ENCODE data around the gene TMEM141.
"Not testable (repeated sequence)": the region's sequence is repeated elsewhere in the genome, so short reads cannot be mapped to it uniquely, and the experiment has no call there.

The TMEM141 gene

GRCh38 chr9:136831002-136831719, 40.0 kb downstream of the TMEM141 start:
- peaks cover 0 to 81% (median 62%) of the 10 kb centered on the region in 5 donors for H3K36me3 ChIP-seq (ENCODE audit: control insufficient read depth in 5 of 5, insufficient read depth in 5 of 5, low read length in 5 of 5)
- no peaks in the 10 kb centered on the region for H3K9me3 ChIP-seq (ENCODE audit: control insufficient read depth in 5 of 5, low read length in 5 of 5)
- no peaks in the 10 kb centered on the region for H3K4me1 ChIP-seq (ENCODE audit: control insufficient read depth in 5 of 5, insufficient read depth in 5 of 5, low read length in 5 of 5)
- no peak overlapping the region for H3K9ac ChIP-seq (ENCODE audit: low read length in 5 of 5)
- no peaks in the 10 kb centered on the region for H3K27me3 ChIP-seq (ENCODE audit: control insufficient read depth in 5 of 5, insufficient read depth in 4 of 5, low read length in 5 of 5)
- H3K27ac ChIP-seq (ENCODE audit: low read depth, low read length): no peak overlapping the region
- H3K4me3 ChIP-seq (ENCODE audit: low read depth in 1 of 5, low read length in 5 of 5): no peak overlapping the region

GRCh38 chr9:136831720-136832104, 40.6 kb downstream of the TMEM141 start:
- H3K27ac ChIP-seq (ENCODE audit: low read depth, low read length): no peak overlapping the region
- no peaks in the 10 kb centered on the region for H3K9me3 ChIP-seq (ENCODE audit: control insufficient read depth in 5 of 5, low read length in 5 of 5)
- no peaks in the 10 kb centered on the region for H3K4me1 ChIP-seq (ENCODE audit: control insufficient read depth in 5 of 5, insufficient read depth in 5 of 5, low read length in 5 of 5)
- H3K36me3 ChIP-seq (ENCODE audit: control insufficient read depth in 5 of 5, insufficient read depth in 5 of 5, low read length in 5 of 5): peaks cover 0 to 82% (median 61%) of the 10 kb centered on the region in 5 donors
- no peaks in the 10 kb centered on the region for H3K27me3 ChIP-seq (ENCODE audit: control insufficient read depth in 5 of 5, insufficient read depth in 4 of 5, low read length in 5 of 5)
- H3K4me3 ChIP-seq (ENCODE audit: low read depth in 1 of 5, low read length in 5 of 5): no peak overlapping the region
- no peak overlapping the region for H3K9ac ChIP-seq (ENCODE audit: low read length in 5 of 5)

GRCh38 chr9:136832581-136832980, 41.4 kb downstream of the TMEM141 start:
- no peaks in the 10 kb centered on the region for H3K4me1 ChIP-seq (ENCODE audit: control insufficient read depth in 5 of 5, insufficient read depth in 5 of 5, low read length in 5 of 5)
- H3K36me3 ChIP-seq (ENCODE audit: control insufficient read depth in 5 of 5, insufficient read depth in 5 of 5, low read length in 5 of 5): peaks cover 0 to 75% (median 58%) of the 10 kb centered on the region in 5 donors
- H3K9me3 ChIP-seq (ENCODE audit: control insufficient read depth in 5 of 5, low read length in 5 of 5): no peaks in the 10 kb centered on the region
- no peak overlapping the region for H3K9ac ChIP-seq (ENCODE audit: low read length in 5 of 5)
- H3K27ac ChIP-seq (ENCODE audit: low read depth, low read length): no peak overlapping the region
- no peak overlapping the region for H3K4me3 ChIP-seq (ENCODE audit: low read depth in 1 of 5, low read length in 5 of 5)
- H3K27me3 ChIP-seq (ENCODE audit: control insufficient read depth in 5 of 5, insufficient read depth in 4 of 5, low read length in 5 of 5): no peaks in the 10 kb centered on the region

GRCh38 chr9:136833381-136834048, 42.4 kb downstream of the TMEM141 start:
- H3K4me1 ChIP-seq (ENCODE audit: control insufficient read depth in 5 of 5, insufficient read depth in 5 of 5, low read length in 5 of 5); H3K27me3 ChIP-seq (ENCODE audit: control insufficient read depth in 5 of 5, insufficient read depth in 4 of 5, low read length in 5 of 5); H3K4me3 ChIP-seq (ENCODE audit: low read depth in 1 of 5, low read length in 5 of 5); H3K9me3 ChIP-seq (ENCODE audit: control insufficient read depth in 5 of 5, low read length in 5 of 5); H3K9ac ChIP-seq (ENCODE audit: low read length in 5 of 5); H3K27ac ChIP-seq (ENCODE audit: low read depth, low read length): not testable (repeated sequence)
- H3K36me3 ChIP-seq (ENCODE audit: control insufficient read depth in 5 of 5, insufficient read depth in 5 of 5, low read length in 5 of 5): peaks cover 0 to 75% (median 62%) of the 10 kb centered on the region in 5 donors

GRCh38 chr9:136835162-136835931, 44.2 kb downstream of the TMEM141 start:
- Histone ChIP-seq H3K27ac (ENCODE audit: low read depth, low read length) (no peak overlapping the region), H3K9ac (ENCODE audit: low read length in 5 of 5) (no peak overlapping the region), H3K36me3 (ENCODE audit: control insufficient read depth in 5 of 5, insufficient read depth in 5 of 5, low read length in 5 of 5) (peaks cover 0 to 75% (median 56%) of the 10 kb centered on the region in 5 donors), H3K9me3 (ENCODE audit: control insufficient read depth in 5 of 5, low read length in 5 of 5) (no peaks in the 10 kb centered on the region), H3K27me3 (ENCODE audit: control insufficient read depth in 5 of 5, insufficient read depth in 4 of 5, low read length in 5 of 5) (no peaks in the 10 kb centered on the region), H3K4me1 (ENCODE audit: control insufficient read depth in 5 of 5, insufficient read depth in 5 of 5, low read length in 5 of 5) (no peaks in the 10 kb centered on the region), H3K4me3 (ENCODE audit: low read depth in 1 of 5, low read length in 5 of 5) (no peak overlapping the region)

GRCh38 chr9:136835932-136836904, 45.1 kb downstream of the TMEM141 start:
- H3K9me3 ChIP-seq (ENCODE audit: control insufficient read depth in 5 of 5, low read length in 5 of 5): no peaks in the 10 kb centered on the region
- no peak overlapping the region for H3K9ac ChIP-seq (ENCODE audit: low read length in 5 of 5)
- H3K4me3 ChIP-seq (ENCODE audit: low read depth in 1 of 5, low read length in 5 of 5): no peak overlapping the region
- no peaks in the 10 kb centered on the region for H3K27me3 ChIP-seq (ENCODE audit: control insufficient read depth in 5 of 5, insufficient read depth in 4 of 5, low read length in 5 of 5)
- H3K27ac ChIP-seq (ENCODE audit: low read depth, low read length): no peak overlapping the region
- H3K4me1 ChIP-seq (ENCODE audit: control insufficient read depth in 5 of 5, insufficient read depth in 5 of 5, low read length in 5 of 5): peaks cover 0 to 1% (median 0%) of the 10 kb centered on the region in 5 donors
- peaks cover 0 to 68% (median 48%) of the 10 kb centered on the region in 5 donors for H3K36me3 ChIP-seq (ENCODE audit: control insufficient read depth in 5 of 5, insufficient read depth in 5 of 5, low read length in 5 of 5)

GRCh38 chr9:136837146-136837855, 46.2 kb downstream of the TMEM141 start:
- H3K4me1 ChIP-seq (ENCODE audit: control insufficient read depth in 5 of 5, insufficient read depth in 5 of 5, low read length in 5 of 5): peaks cover 0 to 12% (median 9%) of the 10 kb centered on the region in 5 donors
- no peak overlapping the region for H3K27ac ChIP-seq (ENCODE audit: low read depth, low read length)
- no peaks in the 10 kb centered on the region for H3K27me3 ChIP-seq (ENCODE audit: control insufficient read depth in 5 of 5, insufficient read depth in 4 of 5, low read length in 5 of 5)
- H3K4me3 ChIP-seq (ENCODE audit: low read depth in 1 of 5, low read length in 5 of 5): no peak overlapping the region
- peaks cover 0 to 57% (median 37%) of the 10 kb centered on the region in 5 donors for H3K36me3 ChIP-seq (ENCODE audit: control insufficient read depth in 5 of 5, insufficient read depth in 5 of 5, low read length in 5 of 5)
- H3K9ac ChIP-seq (ENCODE audit: low read length in 5 of 5): no peak overlapping the region
- no peaks in the 10 kb centered on the region for H3K9me3 ChIP-seq (ENCODE audit: control insufficient read depth in 5 of 5, low read length in 5 of 5)

GRCh38 chr9:136837856-136838277, 46.7 kb downstream of the TMEM141 start:
- H3K4me3 ChIP-seq (ENCODE audit: low read depth in 1 of 5, low read length in 5 of 5); H3K9ac ChIP-seq (ENCODE audit: low read length in 5 of 5); H3K27me3 ChIP-seq (ENCODE audit: control insufficient read depth in 5 of 5, insufficient read depth in 4 of 5, low read length in 5 of 5); H3K27ac ChIP-seq (ENCODE audit: low read depth, low read length); H3K9me3 ChIP-seq (ENCODE audit: control insufficient read depth in 5 of 5, low read length in 5 of 5): not testable (repeated sequence)
- peaks cover 0 to 52% (median 32%) of the 10 kb centered on the region in 5 donors for H3K36me3 ChIP-seq (ENCODE audit: control insufficient read depth in 5 of 5, insufficient read depth in 5 of 5, low read length in 5 of 5)
- H3K4me1 ChIP-seq (ENCODE audit: control insufficient read depth in 5 of 5, insufficient read depth in 5 of 5, low read length in 5 of 5): peaks cover 0 to 17% (median 13%) of the 10 kb centered on the region in 5 donors
